Ramos (cell line): ENCODE data around the gene SDS.

Source experiments
- in situ Hi-C: fragments of 300-500 bp; cut with MboI; formaldehyde crosslinking; loops from one replicate; pipeline ENCODE4 v1.14.3; 2022; ENCODE audit warnings: low sequenced_read_pairs; ENCODE audit not compliant: unreplicated experiment

The SDS gene

DNA sequence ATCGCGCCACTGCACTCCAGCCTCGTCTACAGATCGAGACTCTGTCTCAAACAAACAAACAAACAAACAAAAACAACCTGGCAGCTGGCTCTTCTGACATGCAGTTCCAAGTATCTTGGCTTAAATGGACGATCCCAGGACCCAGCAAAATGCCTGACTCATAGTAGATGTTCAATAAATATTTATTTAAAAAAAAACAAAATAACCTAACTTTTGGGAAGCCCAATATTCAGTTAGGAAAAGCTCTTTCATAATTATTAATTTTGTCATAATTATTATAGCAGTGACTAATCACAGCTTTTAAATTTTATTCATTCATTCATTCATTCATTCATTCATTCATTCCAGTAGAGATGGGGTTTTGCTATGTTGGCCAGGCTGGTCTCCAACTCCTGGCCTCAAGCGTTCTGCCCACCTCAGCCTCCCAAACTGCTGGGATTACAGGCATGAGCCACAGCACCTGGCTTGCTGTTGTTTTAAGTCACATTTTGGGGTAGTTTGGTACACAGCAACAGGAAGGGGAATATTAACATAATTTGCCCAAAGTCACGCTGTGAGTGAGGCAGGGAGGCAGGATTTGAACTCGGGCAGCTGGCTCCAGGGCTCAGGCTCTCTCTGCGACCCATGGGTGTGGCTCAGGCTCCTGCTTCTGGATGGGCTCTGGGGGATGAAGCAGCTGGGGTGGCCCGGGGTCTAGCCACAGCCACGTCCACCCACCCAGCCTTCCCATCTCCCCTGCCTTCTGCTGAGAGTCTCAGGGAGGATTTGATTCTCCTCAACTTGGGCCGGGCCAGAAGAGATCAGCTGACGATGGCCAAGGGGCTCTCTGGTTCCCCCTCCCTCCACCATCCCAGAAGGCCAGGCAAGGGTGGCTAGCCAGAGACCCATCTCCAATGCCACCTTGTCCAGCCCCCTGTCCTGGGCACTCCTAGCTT is 2.4 kb downstream of the SDS start:
- in situ Hi-C loops: no loop called here

DNA sequence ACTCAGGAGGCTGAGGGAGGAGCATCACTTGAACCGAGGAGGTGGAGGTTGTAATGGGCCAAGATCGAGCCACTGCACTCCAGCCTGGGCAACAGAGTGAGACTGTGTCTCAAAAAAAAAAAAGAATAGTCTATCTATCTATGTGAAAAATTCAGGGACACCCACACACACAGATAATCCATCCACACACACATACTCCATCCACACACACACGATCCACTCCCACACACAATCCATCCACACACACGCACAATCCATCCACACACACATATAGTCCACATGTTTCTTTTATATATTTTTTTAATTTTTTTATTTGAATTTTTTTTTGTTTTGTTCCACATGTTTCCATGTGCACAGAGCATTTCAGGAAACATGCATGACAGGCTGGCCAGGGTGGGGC is 3.3 kb downstream of the SDS start:
- in situ Hi-C loops: no loop called here

DNA sequence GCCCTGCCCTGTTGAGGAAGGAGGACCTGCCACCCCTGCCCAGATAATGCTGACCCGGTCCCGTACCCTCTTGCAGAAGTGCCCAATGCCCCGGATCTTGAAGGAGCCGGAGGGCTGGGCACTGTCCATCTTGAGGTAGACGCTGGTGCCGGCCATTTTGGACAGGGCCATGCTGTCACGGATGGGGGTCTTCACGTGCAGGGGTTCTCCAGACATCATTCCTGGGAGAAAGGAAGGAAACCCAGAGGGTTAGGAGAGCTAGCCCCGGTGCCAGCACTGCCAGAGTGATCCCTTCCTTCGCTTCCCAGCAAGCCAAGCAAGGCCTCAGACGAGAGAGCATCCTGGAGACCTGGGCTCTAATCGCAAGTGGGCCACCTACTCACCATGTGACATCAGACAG is 4.2 kb downstream of the SDS start:
- in situ Hi-C loops: no loop called here

DNA sequence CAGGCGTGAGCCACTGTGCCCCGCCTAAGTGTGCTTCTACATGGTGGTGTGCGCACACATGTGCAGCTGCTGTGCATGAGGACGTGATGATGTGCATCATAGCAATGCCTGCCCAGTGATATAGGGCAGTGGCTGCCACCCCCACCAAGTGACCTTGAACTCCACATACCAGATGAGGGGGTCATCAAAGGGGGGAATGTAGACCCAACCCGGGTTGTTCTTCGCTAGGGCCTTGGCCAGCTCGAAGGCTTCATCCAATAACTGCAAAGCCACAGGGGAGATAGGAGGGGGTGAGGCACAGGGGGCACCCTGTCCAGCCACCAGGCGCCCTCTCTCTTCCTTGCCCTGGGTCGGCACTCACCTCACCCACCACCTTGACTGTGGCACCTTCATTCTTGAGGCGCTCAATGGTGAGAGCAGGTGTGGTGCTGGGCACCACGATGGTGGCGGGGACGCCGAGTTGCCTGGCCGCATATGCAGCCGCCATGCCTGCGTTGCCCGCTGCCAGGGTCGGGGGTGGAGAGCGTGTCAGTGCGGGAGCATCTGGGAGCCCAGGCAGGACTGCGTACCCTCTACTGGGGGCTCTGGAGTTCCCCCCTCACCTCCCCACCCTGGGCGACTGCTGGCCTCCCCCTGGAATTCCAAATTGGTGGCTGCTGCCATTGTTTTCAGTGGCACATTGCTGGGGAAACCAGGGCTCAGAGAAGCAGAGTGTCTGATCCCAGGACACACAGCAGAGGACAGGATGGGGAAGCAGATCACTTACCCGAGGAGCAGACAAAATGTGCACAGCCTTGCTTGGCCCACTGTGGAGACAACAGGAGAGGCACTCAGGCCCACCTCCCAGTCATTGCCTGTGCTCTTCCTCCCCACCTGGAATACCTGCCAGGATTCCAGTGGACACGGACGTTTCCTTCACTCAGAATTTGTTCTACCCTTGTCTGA is 5.1 kb downstream of the SDS start:
- in situ Hi-C loops: no loop called here

DNA sequence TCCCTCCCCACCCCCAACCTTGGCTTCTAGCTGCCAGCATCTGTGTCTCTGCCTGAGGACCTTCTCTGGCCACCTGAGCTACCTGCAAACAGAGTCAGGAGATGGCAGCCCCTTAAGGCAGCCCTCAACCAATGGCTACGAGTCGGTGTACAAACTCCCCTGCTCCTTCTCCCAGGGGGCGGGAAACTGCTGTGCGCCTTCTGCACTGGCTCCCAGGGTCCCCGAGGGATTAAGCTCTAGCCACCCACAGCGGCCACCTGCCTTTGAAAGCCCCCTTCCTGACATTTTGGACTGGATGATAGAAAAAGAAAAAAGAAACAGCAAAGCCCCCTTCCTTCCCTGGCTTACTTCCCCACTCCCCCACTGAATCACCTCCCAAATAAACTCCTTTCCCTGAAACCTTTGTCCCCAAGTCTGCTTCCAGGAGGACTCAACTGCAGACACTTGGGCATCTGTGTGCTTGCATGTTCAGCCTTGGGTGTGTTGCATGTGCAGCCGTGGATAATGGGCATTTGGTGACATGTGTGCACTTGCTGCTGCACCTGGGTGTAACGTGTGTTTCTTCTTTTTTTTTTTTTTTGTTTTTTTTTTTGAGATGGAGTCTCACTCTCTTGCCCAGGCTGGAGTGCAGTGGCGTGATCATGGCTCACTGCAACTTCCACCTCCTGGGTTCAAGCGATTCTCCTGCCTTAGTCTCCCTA is 6.0 kb downstream of the SDS start:
- in situ Hi-C loops: no loop called here

DNA sequence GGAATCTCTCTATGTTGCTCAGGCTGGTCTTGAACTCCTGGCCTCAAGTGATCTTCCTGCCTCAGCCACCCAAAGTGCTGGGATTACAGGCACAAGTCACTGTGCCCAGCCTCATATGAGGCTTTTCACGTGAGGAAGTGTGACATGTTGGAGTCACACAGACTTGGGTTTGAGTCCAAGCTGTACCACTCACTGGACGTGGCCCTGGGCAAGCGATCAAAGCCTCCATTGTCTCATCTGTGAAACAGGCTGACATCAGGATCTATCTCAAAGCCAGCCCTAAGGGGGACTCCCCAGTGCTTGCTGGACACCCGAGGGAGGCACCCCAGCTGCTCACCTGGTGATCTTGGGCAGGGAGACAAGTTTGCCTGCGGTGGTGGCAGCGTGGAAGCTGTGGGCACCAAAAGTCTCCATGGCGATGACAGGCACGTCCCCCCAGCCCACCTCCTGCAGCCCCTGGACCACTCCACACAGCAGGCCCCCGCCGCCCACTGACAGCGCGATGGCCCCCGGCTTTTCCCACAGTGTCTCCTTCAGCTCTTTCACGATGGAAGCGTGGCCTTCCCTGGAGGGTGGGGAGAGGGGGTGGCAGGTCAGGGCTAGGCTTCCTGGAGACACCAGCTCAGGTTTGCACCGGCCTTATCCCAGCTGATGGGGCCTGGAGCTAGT is 6.7 kb downstream of the SDS start:
- in situ Hi-C loops: no loop called here

DNA sequence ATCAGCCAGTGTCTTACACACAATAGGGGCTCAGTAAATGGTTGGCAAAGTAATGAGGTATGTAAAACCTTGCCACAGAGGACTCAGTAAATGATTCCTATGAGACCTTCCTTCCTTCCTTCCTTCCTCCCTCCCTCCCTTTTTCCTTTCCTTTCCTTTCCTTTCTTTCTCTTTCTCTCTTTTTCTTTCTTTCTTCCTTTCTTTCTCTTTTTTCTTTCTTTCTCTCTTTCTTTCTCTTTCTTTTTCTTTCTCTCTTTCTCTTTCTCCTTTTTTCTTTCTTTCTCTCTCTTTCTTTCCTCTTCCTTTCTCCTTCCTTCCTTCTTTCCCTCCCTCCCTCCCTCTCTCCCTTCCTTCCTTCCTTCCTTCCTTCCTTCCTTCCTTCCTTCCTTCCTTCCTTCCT is 7.5 kb downstream of the SDS start:
- in situ Hi-C loops: no loop called here

DNA sequence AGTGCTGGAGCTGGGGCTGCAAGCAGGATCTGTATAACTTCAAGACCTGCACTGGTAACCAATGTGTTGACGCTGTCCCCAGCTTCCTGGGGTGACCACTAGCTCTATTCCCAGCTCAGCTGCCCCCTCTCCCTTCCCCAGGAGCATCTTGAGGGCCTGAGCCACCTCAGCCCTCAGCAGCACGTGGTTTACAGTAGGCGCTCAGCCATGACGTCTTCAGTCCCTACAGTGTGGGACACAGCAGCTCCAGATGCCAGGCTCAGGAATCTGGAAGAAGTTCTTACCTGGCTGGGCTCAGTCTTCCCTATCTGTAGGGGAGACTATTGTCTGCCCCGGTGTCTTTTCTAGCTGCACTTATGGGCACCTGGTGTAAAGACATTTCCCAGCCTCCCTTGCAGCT is 8.6 kb downstream of the SDS start:
- in situ Hi-C loops: no loop called here

DNA sequence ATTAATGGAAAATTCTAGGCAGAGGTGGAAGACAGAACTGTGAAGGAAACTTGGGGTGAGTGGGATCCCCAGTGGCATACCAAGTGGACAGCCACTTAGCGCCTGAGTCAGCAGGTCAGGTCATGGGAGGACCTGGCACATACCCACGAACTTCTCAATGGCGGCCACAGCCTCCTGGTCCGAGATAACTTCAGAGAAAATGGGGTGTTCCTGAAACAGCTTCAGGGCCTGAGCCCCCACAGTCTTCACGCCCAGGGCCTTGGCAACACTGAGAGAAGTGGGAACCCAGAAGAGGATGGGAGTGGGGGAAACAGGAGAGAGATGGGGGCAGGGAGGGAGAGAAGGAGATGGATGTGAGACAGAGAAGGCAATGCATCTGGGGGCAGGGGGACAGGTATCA is 9.9 kb downstream of the SDS start:
- in situ Hi-C loops: no loop called here

DNA sequence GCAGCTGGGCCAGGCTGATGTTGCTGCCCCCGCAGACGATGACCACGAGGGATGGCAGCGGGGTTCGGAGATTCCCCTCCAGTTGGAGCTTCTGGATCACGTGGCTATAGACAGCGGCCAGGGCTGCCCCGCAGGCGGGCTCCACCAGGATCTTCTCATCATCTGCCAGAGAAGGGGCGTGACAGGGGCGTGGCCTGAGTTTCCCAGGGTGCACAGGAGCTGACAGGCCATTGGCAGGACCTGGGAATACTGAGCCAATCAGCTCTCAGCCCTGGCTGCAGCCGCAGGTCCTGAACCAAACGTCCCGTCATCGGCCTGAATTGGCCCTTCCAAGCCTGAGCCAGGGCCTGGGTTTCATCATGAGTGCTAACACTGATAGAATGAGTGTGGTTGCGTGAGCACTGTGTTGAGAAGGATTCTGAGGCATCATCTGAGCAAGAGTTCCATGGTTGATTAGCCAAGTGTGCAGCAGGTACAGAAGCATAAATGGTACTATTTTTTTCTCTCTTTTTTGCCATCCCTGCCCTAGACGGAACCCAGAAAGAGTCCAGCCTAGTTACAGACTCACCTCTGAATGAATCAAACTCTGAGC is 10.6 kb downstream of the SDS start:
- in situ Hi-C loops: no loop called here

DNA sequence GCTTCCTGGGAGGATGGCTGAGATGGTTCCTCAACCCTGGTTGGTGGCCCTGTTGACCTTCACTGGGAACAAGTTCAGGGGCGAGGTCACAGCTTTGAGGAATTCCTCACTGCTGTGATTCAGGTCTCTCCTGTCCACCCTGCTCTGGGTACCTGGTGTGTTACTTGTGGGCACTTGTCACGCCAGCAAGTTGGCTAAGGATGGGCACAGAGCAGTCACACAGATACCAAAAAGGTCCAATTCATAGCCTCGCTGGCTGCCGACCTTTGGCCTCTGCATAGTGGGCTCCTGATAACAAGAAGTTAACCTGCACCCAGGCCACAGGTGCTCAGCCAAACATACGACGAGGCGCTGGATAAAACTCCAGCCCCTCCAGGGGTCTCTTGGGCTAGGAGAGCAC is 11.2 kb downstream of the SDS start:
- in situ Hi-C loops: no loop called here

DNA sequence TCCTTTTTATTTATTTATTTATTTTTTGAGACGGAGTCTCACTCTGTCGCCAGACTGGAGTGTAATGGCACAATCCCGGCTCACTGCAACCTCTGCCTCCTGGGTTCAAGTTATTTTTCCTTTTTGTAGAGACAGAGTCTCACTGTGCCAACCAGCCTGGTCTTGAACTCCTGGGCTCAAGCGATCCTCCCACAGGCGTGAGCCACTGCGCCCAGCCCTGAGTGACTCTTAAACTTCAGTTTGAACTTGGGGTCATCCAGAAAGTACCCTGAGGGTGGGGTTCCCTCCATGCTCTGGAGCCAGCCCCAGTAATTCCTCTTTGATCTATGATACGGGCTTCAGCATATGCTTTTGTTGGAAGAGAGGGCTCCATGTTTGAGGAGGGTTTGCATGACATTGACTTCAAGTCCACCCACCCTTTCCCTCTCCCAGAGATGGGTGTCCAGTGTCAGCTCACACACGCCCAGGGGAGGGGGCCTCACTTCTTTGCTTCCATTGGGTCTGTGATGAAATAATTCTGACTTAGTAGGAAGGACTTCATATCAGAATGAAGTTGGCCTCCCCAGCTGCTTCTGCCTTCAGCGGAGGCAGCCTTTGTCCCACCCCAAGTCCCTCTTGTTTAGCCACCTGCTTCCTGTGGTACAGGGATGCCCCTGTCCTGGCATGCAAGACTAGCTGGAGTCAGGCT is 11.9 kb downstream of the SDS start:
- in situ Hi-C loops: no loop called here

DNA sequence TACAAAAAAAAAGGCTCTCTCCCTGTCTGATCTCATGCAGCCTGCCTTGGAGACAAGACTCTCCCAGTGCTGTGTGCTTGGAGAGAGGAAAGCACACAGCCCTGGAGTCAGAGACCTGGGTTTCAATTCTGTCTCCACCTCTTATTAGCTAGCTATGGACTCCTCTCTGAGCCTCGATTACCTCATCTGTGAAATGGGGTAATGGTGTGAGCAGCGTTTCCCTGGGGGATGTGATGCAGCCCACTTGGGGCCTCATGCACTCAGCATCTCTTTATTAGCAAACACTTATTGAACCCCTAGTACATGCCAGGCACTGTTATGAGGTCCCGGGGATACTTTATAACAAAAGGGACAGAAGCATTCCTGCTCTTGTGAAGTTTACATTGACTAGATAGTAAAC is 12.5 kb downstream of the SDS start:
- in situ Hi-C loops: no loop called here

DNA sequence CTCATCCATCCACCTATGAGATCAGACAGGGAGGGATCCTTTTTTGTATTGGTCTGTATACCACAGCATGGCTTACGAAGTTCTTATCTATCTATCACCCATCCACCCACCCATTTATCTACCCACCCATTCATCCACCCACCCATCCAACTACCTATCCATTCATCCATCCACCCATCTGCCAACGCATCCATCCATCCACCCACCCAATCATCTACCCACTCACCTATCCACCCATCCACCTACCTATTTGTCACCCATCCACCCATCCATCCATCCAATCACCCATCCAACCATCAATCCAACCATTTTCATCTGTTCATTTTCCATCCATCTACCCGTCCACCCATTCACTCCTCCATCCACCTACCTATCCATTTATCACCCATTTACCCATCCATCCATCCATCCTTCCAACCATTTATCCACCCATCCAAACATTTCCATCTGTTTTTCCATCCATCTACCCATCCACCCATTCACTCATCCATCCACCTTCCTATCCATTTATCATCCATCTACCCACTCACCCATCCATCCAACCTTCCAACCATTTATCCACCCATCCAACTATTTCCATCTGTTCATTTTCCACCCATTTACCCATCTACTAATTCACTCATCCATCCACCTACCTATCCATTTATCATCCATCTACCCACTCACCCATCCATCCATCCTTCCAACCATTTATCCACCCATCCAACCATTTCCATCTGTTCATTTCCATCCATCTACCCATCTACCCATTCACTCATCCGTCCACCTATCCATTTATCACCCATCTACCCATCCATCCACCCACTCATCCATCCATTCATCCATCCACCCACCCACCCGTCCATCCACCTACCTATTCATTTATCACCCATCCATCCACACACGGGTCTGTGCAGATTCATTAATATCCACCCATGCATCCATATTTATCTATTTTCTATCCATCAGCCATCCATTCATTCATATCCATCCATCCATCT is 13.3 kb downstream of the SDS start:
- in situ Hi-C loops: no loop called here

DNA sequence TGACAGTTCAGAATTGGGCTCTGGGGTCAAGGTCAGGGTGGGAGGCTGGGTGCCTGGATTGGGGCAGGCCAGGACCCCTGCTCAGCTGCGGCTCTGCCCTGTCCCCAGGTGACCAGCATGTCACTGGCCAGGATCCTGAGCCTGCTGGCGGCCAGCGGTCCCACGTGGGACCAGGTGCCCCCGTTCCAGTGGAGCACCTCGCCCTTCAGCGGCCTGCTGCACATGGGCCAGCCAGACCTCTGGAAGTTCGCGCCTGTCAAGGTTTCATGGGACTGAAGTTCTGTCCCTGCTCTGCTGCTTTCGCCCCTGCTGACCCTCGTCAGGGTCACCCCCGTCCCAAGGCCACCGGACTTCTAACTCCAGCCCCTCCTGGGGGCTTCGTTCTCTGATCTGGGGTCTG is 15.3 kb downstream of the SDS start:
- in situ Hi-C loops: no loop called here

DNA sequence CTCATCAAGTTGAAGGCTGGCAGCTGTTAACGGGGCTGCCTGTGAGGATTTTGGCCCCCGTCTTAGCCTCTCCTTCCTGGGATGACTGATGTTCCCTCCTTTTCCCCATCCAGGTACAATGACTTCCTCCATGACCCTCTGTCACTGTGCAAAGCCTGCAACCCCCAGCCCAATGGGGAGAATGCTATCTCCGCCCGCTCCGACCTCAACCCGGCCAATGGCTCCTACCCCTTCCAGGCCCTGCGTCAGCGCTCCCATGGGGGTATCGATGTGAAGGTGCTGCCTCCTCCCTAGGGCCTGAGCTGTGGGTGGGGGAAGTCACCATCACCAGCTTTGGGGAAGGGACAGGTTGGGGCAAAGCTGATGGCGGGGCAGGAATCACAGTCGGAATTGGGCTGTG is 16.1 kb downstream of the SDS start:
- in situ Hi-C loops: no loop called here

DNA sequence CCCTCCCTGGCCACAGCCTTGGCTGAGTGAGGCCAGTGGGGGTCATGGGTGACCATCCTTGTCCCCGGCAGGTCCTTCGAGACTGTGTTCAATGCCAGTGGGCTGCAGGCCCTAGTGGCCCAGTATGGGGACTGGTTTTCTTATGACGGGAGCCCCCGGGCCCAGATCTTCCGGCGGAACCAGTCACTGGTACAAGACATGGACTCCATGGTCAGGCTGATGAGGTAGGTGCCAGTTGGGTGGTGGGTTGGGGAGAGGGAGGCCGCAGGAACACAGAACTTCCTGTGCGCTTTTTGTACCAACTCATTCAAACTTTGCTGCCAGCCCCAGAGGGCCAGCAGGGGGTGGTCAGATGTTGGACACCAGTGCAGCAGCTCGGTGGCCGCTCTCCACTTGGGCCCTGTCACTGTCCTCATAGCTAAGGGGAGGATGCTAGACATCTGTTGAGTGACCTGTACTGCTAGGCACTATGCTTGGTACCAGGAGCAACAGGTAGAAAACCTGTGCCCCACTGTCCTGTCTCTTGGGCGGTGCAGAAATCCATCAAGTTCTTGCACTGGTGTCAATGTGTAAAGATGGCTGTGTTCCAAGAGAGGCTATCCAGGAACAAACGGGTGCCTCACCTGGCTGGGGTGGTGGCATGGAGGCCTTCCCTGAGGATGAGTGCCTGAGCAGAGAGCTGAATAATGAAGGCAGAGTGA is 16.7 kb downstream of the SDS start:
- in situ Hi-C loops: no loop called here
